OCI-LY3 (cell line): Measurements from ENCODE around the gene CATSPERZ.

Experiments used
- EZH2phosphoT487 ChIP-seq: fragments of 200-600 bp; shearing (Covaris generic); IDR thresholded peaks from 2 replicates; pipeline ENCODE4 v1.6.1; 2018; ENCODE audit warnings: antibody characterized with exemption, mixed run types, low read depth
- TF ChIP-seq, protein P1 (sequence below): fragments of 200-600, 300-600 bp; sonication (generic); IDR thresholded peaks from 2 replicates; pipeline ENCODE4 v1.5.1; 2014; ENCODE audit warnings: antibody characterized with exemption, low read length, low read depth

- TF ChIP-seq, protein P1, sequence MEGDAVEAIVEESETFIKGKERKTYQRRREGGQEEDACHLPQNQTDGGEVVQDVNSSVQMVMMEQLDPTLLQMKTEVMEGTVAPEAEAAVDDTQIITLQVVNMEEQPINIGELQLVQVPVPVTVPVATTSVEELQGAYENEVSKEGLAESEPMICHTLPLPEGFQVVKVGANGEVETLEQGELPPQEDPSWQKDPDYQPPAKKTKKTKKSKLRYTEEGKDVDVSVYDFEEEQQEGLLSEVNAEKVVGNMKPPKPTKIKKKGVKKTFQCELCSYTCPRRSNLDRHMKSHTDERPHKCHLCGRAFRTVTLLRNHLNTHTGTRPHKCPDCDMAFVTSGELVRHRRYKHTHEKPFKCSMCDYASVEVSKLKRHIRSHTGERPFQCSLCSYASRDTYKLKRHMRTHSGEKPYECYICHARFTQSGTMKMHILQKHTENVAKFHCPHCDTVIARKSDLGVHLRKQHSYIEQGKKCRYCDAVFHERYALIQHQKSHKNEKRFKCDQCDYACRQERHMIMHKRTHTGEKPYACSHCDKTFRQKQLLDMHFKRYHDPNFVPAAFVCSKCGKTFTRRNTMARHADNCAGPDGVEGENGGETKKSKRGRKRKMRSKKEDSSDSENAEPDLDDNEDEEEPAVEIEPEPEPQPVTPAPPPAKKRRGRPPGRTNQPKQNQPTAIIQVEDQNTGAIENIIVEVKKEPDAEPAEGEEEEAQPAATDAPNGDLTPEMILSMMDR, result no peak
- TF ChIP-seq EZH2phosphoT487, result no peak
These were observed 40.6 kb upstream of the CATSPERZ start for GRCh38 chr11:64259533-64260067.
